Sigmoid colon (tissue), 7 donors: Measurements from ENCODE around the gene OSTC. TPM values are rescaled to one million over a fixed set of nuclear protein-coding genes. Genes with fewer than 3 reads are reported as not detected.

Experiments
- DNase-seq: peaks from one replicate; pipeline ENCODE4 v3.0.0-alpha.2; 2019
- H3K27ac ChIP-seq, 4 donors: fragments of 200-600 bp; sonication (generic); one replicate each; pipeline ENCODE4 v1.5.1; 2016 to 2019; ENCODE audit warnings: mild to moderate bottlenecking in 1 of 4
- H3K27me3 ChIP-seq, 3 donors: fragments of 200-600 bp; sonication (generic); one replicate each; pipeline ENCODE4 v1.5.1; 2019; ENCODE audit warnings: mild to moderate bottlenecking in 1 of 3
- H3K36me3 ChIP-seq, 4 donors: fragments of 200-600 bp; sonication (generic); one replicate each; pipeline ENCODE4 v1.5.1; 2016 to 2019
- H3K4me1 ChIP-seq, 4 donors: fragments of 200-600 bp; sonication (generic); one replicate each; pipeline ENCODE4 v1.5.1; 2017 to 2019
- H3K4me3 ChIP-seq, 4 donors: fragments of 200-600 bp; sonication (generic); one replicate each; pipeline ENCODE4 v1.5.1; 2017 to 2019; ENCODE audit warnings: mild to moderate bottlenecking in 2 of 4, moderate library complexity in 1 of 4
- H3K9me3 ChIP-seq, 4 donors: fragments of 200-600 bp in 3 of 4; sonication (generic) in 3 of 4; one replicate each; pipeline versions ENCODE4 v1.5.1 to v1.6.1; 2013 to 2019
- CTCF ChIP-seq, 4 experiments: fragments of 450-650 bp in 3 of 4; fragments of 200-600 bp in 1 of 4; IDR thresholded peaks; one replicate each; pipeline ENCODE4 v1.5.1; 2016 to 2019; ENCODE audit warnings: antibody characterized with exemption in 4 of 4, mild to moderate bottlenecking in 3 of 4, moderate library complexity in 2 of 4
- EP300 ChIP-seq, 4 donors: sonication (generic); formaldehyde crosslinking; IDR thresholded peaks; one replicate each; pipeline ENCODE4 v1.6.1; 2017; ENCODE audit warnings: antibody characterized with exemption in 4 of 4
- POLR2A ChIP-seq, 2 donors: fragments of 450-650 bp; IDR thresholded peaks; one replicate each; pipeline ENCODE4 v1.6.1; 2016; ENCODE audit warnings: antibody characterized with exemption in 2 of 2, mild to moderate bottlenecking in 2 of 2, moderate library complexity in 2 of 2
- POLR2AphosphoS5 ChIP-seq, 4 donors: sonication (generic); formaldehyde crosslinking; IDR thresholded peaks; one replicate each; pipeline ENCODE4 v1.6.1; 2017; ENCODE audit warnings: antibody characterized with exemption in 4 of 4
- whole genome bisulfite sequencing, 2 donors: extraction: QIAGEN DNeasy Blood & Tissue Kit; methylation state at CpG; one replicate each; pipeline ENCODE4 v1.1.7; 2013; 5-methylcytosine and 5-hydroxymethylcytosine counted together
- intact Hi-C: fragments of 100-400 bp; cut with DNase I; formaldehyde crosslinking; loops from one replicate; pipeline ENCODE4 v1.15.1; 2023
- polyA plus RNA-seq, 3 donors: library from polyadenylated mRNA; stranded (reverse); fragments of 200-250 nt; gene quantifications; one replicate each; pipeline ENCODE4 v1.2.3, GENCODE V29; 2013
- total RNA-seq, 4 donors: library from RNA; depleted of rRNA; stranded (reverse); fragments of >200 nt; gene quantifications; one replicate each; pipeline ENCODE4 v1.1.0, GENCODE V29; 2016
- donor health status: healthy with polysubstance abuse.
- donor health status: Bipolar disorder and iron deficiency.
- donor health status: healthy.

OSTC gene
- total and polyA plus RNA-seq, 7 donors: 52.6 to 142 (median 79.8) TPM

GRCh38 chr4:108644237-108644636 lies 6.2 kb upstream of the OSTC start:
- no peak overlapping the region for H3K4me3 ChIP-seq
- no peaks in the 10 kb centered on the region for H3K36me3 ChIP-seq
- H3K4me1 ChIP-seq: no peaks in the 10 kb centered on the region
- intact Hi-C loops: no loop called here
- TF ChIP-seq POLR2A (IDR thresholded peaks at IDR 0.05) (no peak), POLR2AphosphoS5 (IDR thresholded peaks at IDR 0.05) (no peak), CTCF (IDR thresholded peaks at IDR 0.05) (no peak), EP300 (IDR thresholded peaks at IDR 0.05) (no peak)
- DNase-seq: no peak
- WGBS, 2 donors: 78 to 95% methylated on average over 1 of the region's 1 CpG
- H3K27me3 ChIP-seq: no peaks in the 10 kb centered on the region
- no peaks in the 10 kb centered on the region for H3K9me3 ChIP-seq
- H3K27ac ChIP-seq: no peak overlapping the region

GRCh38 chr4:108646706-108647105 lies 3.7 kb upstream of the OSTC start:
- Histone ChIP-seq H3K27ac (no peak overlapping the region), H3K9me3 (no peaks in the 10 kb centered on the region), H3K4me1 (peaks cover 0 to 13% (median 8%) of the 10 kb centered on the region in 4 donors), H3K4me3 (no peak overlapping the region), H3K36me3 (no peaks in the 10 kb centered on the region), H3K27me3 (no peaks in the 10 kb centered on the region)
- no peak for TF ChIP-seq POLR2A (IDR thresholded peaks at IDR 0.05)
- 85 to 92% methylated on average over 3 of the region's 3 CpGs for whole genome bisulfite sequencing, 2 donors
- no peak for DNase-seq
- intact Hi-C loops: no loop called here

GRCh38 chr4:108649863-108650211 lies 562 bp upstream of the OSTC start:
- Histone ChIP-seq H3K27ac (peak overlapping the region in 2 of 4 donors; percentile 83 to 84), H3K4me1 (peaks cover 0 to 35% (median 23%) of the 10 kb centered on the region in 4 donors), H3K27me3 (no peaks in the 10 kb centered on the region), H3K36me3 (no peaks in the 10 kb centered on the region), H3K9me3 (no peaks in the 10 kb centered on the region), H3K4me3 (peak overlapping the region in 3 of 4 donors; percentile 61 to 83 (median 83))
- DNase-seq: no peak
- intact Hi-C loops: loop anchor here (2.0 kb wide), 1 partner anchor 29 kb away; the partner anchor contains the start of gene RPL34
- TF ChIP-seq POLR2A (IDR thresholded peaks at IDR 0.05) (no peak), POLR2AphosphoS5 (IDR thresholded peaks at IDR 0.05) (no peak), EP300 (IDR thresholded peaks at IDR 0.05) (no peak), CTCF (IDR thresholded peaks at IDR 0.05) (no peak)
- 2 to 3% methylated on average over 6 of the region's 6 CpGs for WGBS, 2 donors

GRCh38 chr4:108651014-108651791 lies 804 bp downstream of the OSTC start:
- Histone ChIP-seq H3K4me3 (peak overlapping the region; percentile 61 to 83 (median 82)), H3K36me3 (peaks cover 0 to 3% (median 0%) of the 10 kb centered on the region in 4 donors), H3K27ac (peak overlapping the region; percentile 81 to 88 (median 84)), H3K4me1 (peaks cover 0 to 35% (median 23%) of the 10 kb centered on the region in 4 donors), H3K27me3 (no peaks in the 10 kb centered on the region), H3K9me3 (no peaks in the 10 kb centered on the region)
- intact Hi-C loops: loop anchor here (2.0 kb wide), 1 partner anchor 30 kb away; the partner anchor contains the start of gene RPL34
- no peak for DNase-seq
- 2 to 6% methylated on average over 9 of the region's 9 CpGs for WGBS, 2 donors
- TF ChIP-seq POLR2A (IDR thresholded peaks at IDR 0.05) (no peak), POLR2AphosphoS5 (IDR thresholded peaks at IDR 0.05) (no peak), CTCF (IDR thresholded peaks at IDR 0.05) (no peak), EP300 (IDR thresholded peaks at IDR 0.05) (no peak)

- no peak for DNase-seq
- no peaks in the 10 kb centered on the region for H3K27me3 ChIP-seq
- TF ChIP-seq EP300 (IDR thresholded peaks at IDR 0.05) (no peak), POLR2AphosphoS5 (IDR thresholded peaks at IDR 0.05) (no peak), CTCF (IDR thresholded peaks at IDR 0.05) (no peak), POLR2A (IDR thresholded peaks at IDR 0.05) (no peak)
- peaks cover 0 to 82% (median 9%) of the 10 kb centered on the region in 4 donors for H3K36me3 ChIP-seq
- no peak overlapping the region for H3K27ac ChIP-seq
- H3K9me3 ChIP-seq: no peaks in the 10 kb centered on the region
- H3K4me1 ChIP-seq: no peaks in the 10 kb centered on the region
- 82 to 87% methylated on average over 3 of the region's 3 CpGs for WGBS, 2 donors
- intact Hi-C loops: no loop called here
- no peak overlapping the region for H3K4me3 ChIP-seq
Observed at GRCh38 chr4:108662629-108663028, 12.2 kb downstream of the OSTC start.
